Esophagus squamous epithelium (tissue), 4 donors: ENCODE measurements around the gene LAMA5.

Experiments
- POLR2A ChIP-seq, 4 donors: fragments of 450-650 bp; IDR thresholded peaks; one replicate each; pipeline ENCODE4 v1.6.1; 2017; ENCODE audit warnings: antibody characterized with exemption in 4 of 4, mild to moderate bottlenecking in 4 of 4, moderate library complexity in 3 of 4
- TF ChIP-seq, protein P1 (sequence below), 6 experiments: fragments of 450-650 bp in 4 of 6; fragments of 200-600 bp in 2 of 6; sonication (generic) in 2 of 6; IDR thresholded peaks; one replicate each; pipeline ENCODE4 v1.5.1; 2016 to 2019; ENCODE audit warnings: antibody characterized with exemption in 6 of 6, mild to moderate bottlenecking in 4 of 6, moderate library complexity in 4 of 6

- TF ChIP-seq, protein P1, sequence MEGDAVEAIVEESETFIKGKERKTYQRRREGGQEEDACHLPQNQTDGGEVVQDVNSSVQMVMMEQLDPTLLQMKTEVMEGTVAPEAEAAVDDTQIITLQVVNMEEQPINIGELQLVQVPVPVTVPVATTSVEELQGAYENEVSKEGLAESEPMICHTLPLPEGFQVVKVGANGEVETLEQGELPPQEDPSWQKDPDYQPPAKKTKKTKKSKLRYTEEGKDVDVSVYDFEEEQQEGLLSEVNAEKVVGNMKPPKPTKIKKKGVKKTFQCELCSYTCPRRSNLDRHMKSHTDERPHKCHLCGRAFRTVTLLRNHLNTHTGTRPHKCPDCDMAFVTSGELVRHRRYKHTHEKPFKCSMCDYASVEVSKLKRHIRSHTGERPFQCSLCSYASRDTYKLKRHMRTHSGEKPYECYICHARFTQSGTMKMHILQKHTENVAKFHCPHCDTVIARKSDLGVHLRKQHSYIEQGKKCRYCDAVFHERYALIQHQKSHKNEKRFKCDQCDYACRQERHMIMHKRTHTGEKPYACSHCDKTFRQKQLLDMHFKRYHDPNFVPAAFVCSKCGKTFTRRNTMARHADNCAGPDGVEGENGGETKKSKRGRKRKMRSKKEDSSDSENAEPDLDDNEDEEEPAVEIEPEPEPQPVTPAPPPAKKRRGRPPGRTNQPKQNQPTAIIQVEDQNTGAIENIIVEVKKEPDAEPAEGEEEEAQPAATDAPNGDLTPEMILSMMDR (IDR thresholded peaks at IDR 0.05): no peak
- no peak for TF ChIP-seq POLR2A (IDR thresholded peaks at IDR 0.05)
Observed at GRCh38 chr20:62354811-62355341, 12.2 kb downstream of the LAMA5 start.
